GM12878 (cell line): ENCODE results near the gene RASSF10. TPM values are rescaled to one million over a fixed set of nuclear protein-coding genes. Genes with fewer than 3 reads are reported as not detected.

ENCODE experiments used
- ATAC-seq: fragments of 200-7000 bp; cut with Tn5 transposase; 3 replicates; pipeline ENCODE4 v1.9.1; 2020; ENCODE audit warnings: mild to moderate bottlenecking, moderate library complexity
- BruUV-seq: library from RNA; stranded (reverse); fragments of 400-500 nt; replicated peaks from 2 replicates; lab custom pipeline; 2021; lab: Mats Ljungman, UMichigan
- CTCF ChIA-PET: fragments of 300-600 bp; sonication (Branson Sonifier 250); formaldehyde crosslinking; extraction: SDS; loops from one replicate; lab custom pipeline; 2021; ENCODE audit warnings: inconsistent platforms; lab: Yijun Ruan, JAX
- POLR2A ChIA-PET: fragments of 350-600 bp; formaldehyde crosslinking; extraction: SDS; loops from one replicate; lab custom pipeline; 2021; ENCODE audit warnings: inconsistent platforms; lab: Charles Lee
- RAD21 ChIA-PET: fragments of 300-600 bp; sonication (Branson Sonifier 250); formaldehyde crosslinking; loops from one replicate; lab custom pipeline; 2023; ENCODE audit warnings: antibody characterized with exemption; ENCODE audit not compliant: unreplicated experiment; lab: Charles Lee
- SMC1A ChIA-PET: fragments of 300-600 bp; sonication (Branson Sonifier 250); formaldehyde crosslinking; loops from one replicate; lab custom pipeline; 2023; ENCODE audit not compliant: unreplicated experiment, uncharacterized antibody; lab: Charles Lee
- DNase-seq: peaks from one replicate; pipeline ENCODE4 v3.0.0-alpha.2; 2011; ENCODE audit warnings: low read depth, low spot score
- FAIRE-seq: peaks from 3 replicates; lab custom pipeline; 2011; peaks lifted over from hg19 to GRCh38; lab: Jason Lieb, UNC
- H2AFZ ChIP-seq: 2 replicates; pipeline ENCODE4 v1.6.0; 2011; ENCODE audit warnings: low read depth, low read length, control low read depth; ENCODE audit not compliant: control insufficient read depth
- H3K27ac ChIP-seq: 2 replicates; pipeline ENCODE4 v1.5.1; 2011; ENCODE audit warnings: control low read depth; ENCODE audit not compliant: control insufficient read depth, insufficient read depth
- H3K27me3 ChIP-seq, 2 experiments: replicated peaks in 1 of 2; 2 replicates each; pipeline versions ENCODE4 v1.6.0 to v1.6.1; 2011; ENCODE audit warnings: low read length in 1 of 2; ENCODE audit not compliant: control insufficient read depth in 2 of 2, insufficient read depth in 2 of 2
- H3K36me3 ChIP-seq, 2 experiments: 2 replicates each; pipeline ENCODE4 v1.5.1; 2011; ENCODE audit warnings: low read length in 1 of 2; ENCODE audit not compliant: control insufficient read depth in 2 of 2, insufficient read depth in 2 of 2
- H3K4me1 ChIP-seq: 2 replicates; pipeline ENCODE4 v1.6.1; 2011; ENCODE audit warnings: mild to moderate bottlenecking, low read length, moderate library complexity, mixed read lengths; ENCODE audit not compliant: control insufficient read depth, insufficient read depth
- H3K4me2 ChIP-seq: 2 replicates; pipeline ENCODE4 v1.6.0; 2011; ENCODE audit warnings: control low read depth; ENCODE audit not compliant: control insufficient read depth, insufficient read depth
- H3K4me3 ChIP-seq: fragments of 200-600 bp; sonication (generic); 2 replicates; pipeline ENCODE4 v1.5.1; 2016
- H3K79me2 ChIP-seq: 2 replicates; pipeline ENCODE4 v1.6.0; 2011; ENCODE audit warnings: low read length; ENCODE audit not compliant: control insufficient read depth, insufficient read depth
- H3K9ac ChIP-seq: 2 replicates; pipeline ENCODE4 v1.8.0; 2011; ENCODE audit warnings: low read length, control low read depth, mixed read lengths; ENCODE audit not compliant: control insufficient read depth, insufficient read depth
- H3K9me3 ChIP-seq: replicated peaks from 3 replicates; pipeline ENCODE4 v1.5.1; 2011; ENCODE audit warnings: mild to moderate bottlenecking, low read length; ENCODE audit not compliant: control insufficient read depth, insufficient read depth
- H4K20me1 ChIP-seq: 2 replicates; pipeline ENCODE4 v1.6.0; 2011; ENCODE audit not compliant: control insufficient read depth, insufficient read depth
- HDAC2 ChIP-seq: fragments of 200-600 bp; sonication (generic); IDR thresholded peaks from 2 replicates; pipeline ENCODE4 v1.6.1; 2017
- KLF5 ChIP-seq: fragments of 450-650 bp; IDR thresholded peaks from 2 replicates; pipeline ENCODE4 v1.6.1; 2014; ENCODE audit warnings: mild to moderate bottlenecking; ENCODE audit not compliant: partially characterized antibody
- MTA3 ChIP-seq: IDR thresholded peaks from 2 replicates; pipeline ENCODE4 v1.6.1; 2012; ENCODE audit warnings: low read length, inconsistent platforms, borderline replicate concordance
- RAD21 ChIP-seq: IDR thresholded peaks from 2 replicates; pipeline ENCODE4 v1.6.1; 2011; ENCODE audit warnings: mild to moderate bottlenecking, low read depth, low read length, moderate library complexity; ENCODE audit not compliant: insufficient read depth
- SPI1 ChIP-seq: IDR thresholded peaks from 2 replicates; pipeline ENCODE4 v1.6.1; 2011; ENCODE audit warnings: low read depth, mild to moderate bottlenecking, low read length, moderate library complexity, borderline replicate concordance; ENCODE audit not compliant: insufficient read depth
- TCF3 ChIP-seq: IDR thresholded peaks from 2 replicates; pipeline ENCODE4 v1.6.1; 2012; ENCODE audit warnings: low read depth, mild to moderate bottlenecking, low read length, borderline replicate concordance; ENCODE audit not compliant: insufficient read depth
- ZNF622 ChIP-seq: fragments of 450-650 bp; IDR thresholded peaks from 2 replicates; pipeline ENCODE4 v1.6.1; 2017; ENCODE audit warnings: mild to moderate bottlenecking, inconsistent platforms
- WGBS: methylation state at CpG from one replicate; pipeline ENCODE4 v1.1.6; 2016; ENCODE audit warnings: low lambda C conversion rate; ENCODE audit not compliant: insufficient replicate concordance, insufficient coverage; ENCODE audit errors: missing lambda C conversion rate; 5-methylcytosine and 5-hydroxymethylcytosine counted together
- in situ Hi-C: fragments of 300-500 bp; cut with MboI; formaldehyde crosslinking; loops from 9 replicates; pipeline ENCODE4 v1.14.3; 2018; ENCODE audit warnings: mixed read lengths
- intact Hi-C: fragments of 100-400 bp; cut with micrococcal nuclease; formaldehyde crosslinking; loops from one replicate; pipeline ENCODE4 v1.14.2; 2022; ENCODE audit not compliant: unreplicated experiment
- polyA plus RNA-seq, 11 experiments: library from polyadenylated mRNA; depleted of rRNA in 4 of 11; unstranded in 6 of 11; stranded (reverse) in 5 of 11; fragments of >200 nt; fragmentation: Nextera tagmentation in 4 of 11; fragmentation: Illumina TruSeq in 1 of 11; extraction: Ambion mirVana in 4 of 11; extraction: Trizol in 1 of 11; gene quantifications; 1 replicate in 1 of 11; 2 replicates in 10 of 11; pipeline versions ENCODE4 v1.2.1 to v1.2.3, GENCODE V29; 2011 to 2016; ENCODE audit warnings: inconsistent platforms in 2 of 11, missing spikeins in 2 of 11, low read depth in 1 of 11
- total RNA-seq, 4 experiments: library from RNA; depleted of rRNA in 3 of 4; stranded (reverse); fragments of >200 nt in 3 of 4; fragmentation: Illumina TruSeq in 1 of 4; extraction: Trizol in 1 of 4; gene quantifications; 2 replicates each; pipeline versions ENCODE4 v1.2.1 to v1.2.3, GENCODE V29; 2013 to 2021

The RASSF10 gene
- total and polyA plus RNA-seq, 10 of the 15 experiments (the other 5 are each of a cell fraction or from before 2014, with no cell fraction given): 0.03 to 0.23 (median 0.09) TPM; not detected in 6

GRCh38 chr11:12961615-12962014 is 47.5 kb upstream of the RASSF10 start (continued):
- TF ChIP-seq KLF5 (no peak), TCF3 (no peak)

GRCh38 chr11:12962306-12962705 is 46.8 kb upstream of the RASSF10 start:
- intact Hi-C loops (loop anchor here (5.0 to 10.0 kb wide), 3 partner anchors 205 to 502 kb away; partner anchors contain the start of gene BTBD10), in situ Hi-C loops (loop anchor here (5.0 to 25.0 kb wide), 3 partner anchors 225 to 380 kb away; no protein-coding TSS in a partner anchor)
- Histone ChIP-seq H3K9ac (no peak overlapping the region), H3K79me2 (no peaks in the 10 kb centered on the region), H4K20me1 (no peaks in the 10 kb centered on the region), H3K4me3 (no peak overlapping the region), H3K27ac (no peak overlapping the region), H3K27me3 (no peaks in the 10 kb centered on the region), H3K9me3 (no peaks in the 10 kb centered on the region), H3K36me3 (no peaks in the 10 kb centered on the region), H2AFZ (no peak overlapping the region), H3K4me2 (no peak overlapping the region)
- ChIA-PET SMC1A (interaction anchor here (1.0 to 6.0 kb wide), 8 partner anchors 77 to 246 kb away, joined by 3 to 106 read pairs (median 7); no protein-coding TSS in a partner anchor), RAD21 (interaction anchor here (0.9 to 8.5 kb wide), 4 partner anchors 10 to 221 kb away, joined by 4 to 84 read pairs (median 27); no protein-coding TSS in a partner anchor), CTCF (interaction anchor here (1.3 to 11.6 kb wide), 8 partner anchors 91 to 276 kb away, joined by 3 to 201 read pairs (median 14); no protein-coding TSS in a partner anchor), POLR2A (no interaction called here)
- no TSS peak for BruUV-seq
- FAIRE-seq: no peak
- 32% methylated on average over 10 of the region's 10 CpGs for WGBS
- ATAC-seq: no peak
- no peak for DNase-seq
- TF ChIP-seq SPI1 (peak; percentile 59), RAD21 (no peak), ZNF622 (no peak), MTA3 (no peak), HDAC2 (no peak)
- TF ChIP-seq, all 136 proteins: peak for 1
- no peaks in the 10 kb centered on the region for H3K4me1 ChIP-seq
